Trophoblast cell (in vitro differentiated cells and primary cell): Measurements from ENCODE around the gene TSHZ3.
A peak's percentile ranks its signal among the peaks of the same experiment; 100 is the strongest.

Experiments used
- DNase-seq, 2 donors: peaks; one replicate each; pipeline ENCODE4 v3.0.0-alpha.2; 2016
- H2AFZ ChIP-seq: 2 replicates; pipeline ENCODE4 v1.6.1; 2013; ENCODE audit warnings: low read length, moderate library complexity, mild to moderate bottlenecking; ENCODE audit not compliant: insufficient read depth, poor library complexity
- H2AK5ac ChIP-seq: 2 replicates; pipeline ENCODE4 v1.6.1; 2013; ENCODE audit warnings: mild to moderate bottlenecking, low read length
- H2BK120ac ChIP-seq: 2 replicates; pipeline ENCODE4 v1.6.1; 2013; ENCODE audit warnings: low read length, mild to moderate bottlenecking, moderate library complexity; ENCODE audit not compliant: insufficient read depth, poor library complexity
- H2BK12ac ChIP-seq: 2 replicates; pipeline ENCODE4 v1.6.1; 2013; ENCODE audit warnings: mild to moderate bottlenecking, low read length, moderate library complexity
- H2BK5ac ChIP-seq: 2 replicates; pipeline ENCODE4 v1.6.1; 2013; ENCODE audit warnings: low read length, low read depth, moderate library complexity, mild to moderate bottlenecking; ENCODE audit not compliant: poor library complexity
- H3K14ac ChIP-seq: 2 replicates; pipeline ENCODE4 v1.6.1; 2013; ENCODE audit warnings: mild to moderate bottlenecking, low read length
- H3K18ac ChIP-seq: 2 replicates; pipeline ENCODE4 v1.6.1; 2013; ENCODE audit warnings: mild to moderate bottlenecking, low read length
- H3K23ac ChIP-seq: 2 replicates; pipeline ENCODE4 v1.6.1; 2013; ENCODE audit warnings: low read length
- H3K27ac ChIP-seq: 2 replicates; pipeline ENCODE4 v1.5.1; 2013; ENCODE audit warnings: low read depth, mild to moderate bottlenecking, inconsistent platforms, low read length, moderate library complexity
- H3K27me3 ChIP-seq: 2 replicates; pipeline ENCODE4 v1.6.1; 2013; ENCODE audit warnings: inconsistent platforms, mild to moderate bottlenecking, low read length, moderate library complexity; ENCODE audit not compliant: insufficient read depth
- H3K36me3 ChIP-seq, 2 experiments: 1 replicate in 1 of 2; 2 replicates in 1 of 2; pipeline ENCODE4 v1.6.1; 2013; ENCODE audit warnings: low read length in 2 of 2, mild to moderate bottlenecking in 2 of 2, moderate library complexity in 1 of 2; ENCODE audit not compliant: insufficient read depth in 2 of 2, control insufficient read depth in 1 of 2
- H3K4ac ChIP-seq: 2 replicates; pipeline ENCODE4 v1.6.1; 2013; ENCODE audit warnings: low read depth, mild to moderate bottlenecking, low read length, moderate library complexity
- H3K4me1 ChIP-seq, 2 experiments: 1 replicate in 1 of 2; 2 replicates in 1 of 2; pipeline ENCODE4 v1.6.1; 2013; ENCODE audit warnings: low read length in 2 of 2, mild to moderate bottlenecking in 2 of 2, moderate library complexity in 1 of 2; ENCODE audit not compliant: insufficient read depth in 2 of 2, control insufficient read depth in 1 of 2
- H3K4me2 ChIP-seq: 2 replicates; pipeline ENCODE4 v1.6.1; 2013; ENCODE audit warnings: inconsistent platforms, mild to moderate bottlenecking, low read length, moderate library complexity
- H3K4me3 ChIP-seq: 2 replicates; pipeline ENCODE4 v1.5.1; 2013; ENCODE audit warnings: mild to moderate bottlenecking, low read depth, low read length, inconsistent platforms
- H3K79me1 ChIP-seq: one replicate; pipeline ENCODE4 v1.6.1; 2013; ENCODE audit warnings: low read length
- H3K79me2 ChIP-seq: 2 replicates; pipeline ENCODE4 v1.6.1; 2013; ENCODE audit warnings: low read length, mild to moderate bottlenecking; ENCODE audit not compliant: control insufficient read depth, insufficient read depth, poor library complexity
- H3K9ac ChIP-seq: 2 replicates; pipeline ENCODE4 v1.6.1; 2013; ENCODE audit warnings: mild to moderate bottlenecking, low read length
- H3K9me3 ChIP-seq: 2 replicates; pipeline ENCODE4 v1.6.1; 2013; ENCODE audit warnings: low read depth, mild to moderate bottlenecking, control low read depth, inconsistent platforms, low read length; ENCODE audit not compliant: insufficient read depth
- H4K12ac ChIP-seq: 2 replicates; pipeline ENCODE4 v1.6.1; 2013; ENCODE audit warnings: low read depth, mild to moderate bottlenecking, low read length, moderate library complexity
- H4K8ac ChIP-seq: 2 replicates; pipeline ENCODE4 v1.6.1; 2013; ENCODE audit warnings: low read depth, mild to moderate bottlenecking, low read length, moderate library complexity
- H4K91ac ChIP-seq: one replicate; pipeline ENCODE4 v1.6.1; 2013; ENCODE audit warnings: low read depth, mild to moderate bottlenecking, low read length, moderate library complexity
- WGBS: extraction: QIAGEN DNeasy Blood & Tissue Kit; methylation state at CpG from one replicate; pipeline ENCODE4 v1.1.7; 2013; ENCODE audit warnings: missing lambda C conversion rate; ENCODE audit not compliant: insufficient read length, insufficient coverage; ENCODE audit errors: extremely low coverage; 5-methylcytosine and 5-hydroxymethylcytosine counted together

Gene TSHZ3

DNA sequence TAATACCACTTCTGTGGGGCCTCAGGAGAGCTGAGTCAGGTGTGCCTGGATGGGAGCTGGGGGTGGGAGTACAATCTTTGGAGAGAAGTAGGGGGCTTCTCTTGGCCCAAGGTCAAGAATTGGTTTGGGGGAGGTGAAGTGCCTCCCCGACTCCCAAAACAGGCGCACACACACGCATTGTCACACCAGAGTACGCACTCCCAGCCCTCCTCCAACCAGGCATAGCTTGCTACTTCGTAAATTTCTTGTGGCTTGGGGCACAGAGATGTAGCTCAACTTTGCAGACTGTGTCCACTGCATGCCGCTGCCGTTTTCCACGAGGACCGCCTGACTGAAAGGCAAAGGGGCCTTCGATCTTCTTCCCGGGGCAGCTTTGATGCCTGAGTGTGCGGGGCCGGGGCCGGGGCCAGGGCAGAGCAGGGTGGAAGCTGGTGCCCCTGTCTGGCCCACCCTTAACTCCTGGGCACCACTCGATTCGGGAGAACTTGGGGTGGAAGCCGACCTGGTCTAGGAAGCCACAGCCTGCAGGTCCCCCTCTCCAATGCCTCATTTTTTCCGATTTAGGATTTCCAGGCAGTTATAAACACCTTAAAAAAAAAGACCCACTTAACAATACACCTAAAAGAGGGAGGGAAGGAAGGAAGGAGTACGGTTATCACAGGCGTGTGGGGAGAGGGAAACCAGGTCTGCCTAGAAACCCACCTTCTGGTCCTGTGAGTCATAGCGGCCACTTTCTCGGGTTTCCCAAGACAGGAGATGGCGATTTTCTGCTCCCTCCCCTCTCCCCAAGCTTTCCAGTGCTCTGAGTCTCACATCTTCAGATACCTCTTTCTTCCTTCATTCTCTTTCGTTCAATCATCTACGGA is 5.8 kb upstream of the TSHZ3 start:
- H3K79me1 ChIP-seq, result peaks cover 13% of the 10 kb centered on the region
- H3K79me2 ChIP-seq, result no peaks in the 10 kb centered on the region
- no peak overlapping the region for H2AK5ac ChIP-seq
- no peak overlapping the region for H4K8ac ChIP-seq
- H3K27me3 ChIP-seq, result peaks cover 36% of the 10 kb centered on the region
- peaks cover 5% of the 10 kb centered on the region for H3K9me3 ChIP-seq
- no peak overlapping the region for H3K23ac ChIP-seq
- H2BK5ac ChIP-seq, result no peak overlapping the region
- H3K9ac ChIP-seq, result no peak overlapping the region
- H4K12ac ChIP-seq, result no peak overlapping the region
- H2BK120ac ChIP-seq, result peak overlapping the region; percentile 4
- no peak overlapping the region for H3K18ac ChIP-seq
- H3K4me3 ChIP-seq, result no peak overlapping the region
- no peak overlapping the region for H3K4ac ChIP-seq
- peak overlapping the region; percentile 46 for H3K4me2 ChIP-seq
- H3K27ac ChIP-seq, result no peak overlapping the region
- H2AFZ ChIP-seq, result no peak overlapping the region
- H2BK12ac ChIP-seq, result no peak overlapping the region
- WGBS, result no CpG with 5 or more reads among the region's 25 CpGs
- H3K4me1 ChIP-seq, result peaks cover 25 to 36% of the 10 kb centered on the region in 2 experiments
- H3K14ac ChIP-seq, result no peak overlapping the region
- DNase-seq, result no peak
- H3K36me3 ChIP-seq, result no peaks in the 10 kb centered on the region
- H4K91ac ChIP-seq, result no peak overlapping the region

DNA sequence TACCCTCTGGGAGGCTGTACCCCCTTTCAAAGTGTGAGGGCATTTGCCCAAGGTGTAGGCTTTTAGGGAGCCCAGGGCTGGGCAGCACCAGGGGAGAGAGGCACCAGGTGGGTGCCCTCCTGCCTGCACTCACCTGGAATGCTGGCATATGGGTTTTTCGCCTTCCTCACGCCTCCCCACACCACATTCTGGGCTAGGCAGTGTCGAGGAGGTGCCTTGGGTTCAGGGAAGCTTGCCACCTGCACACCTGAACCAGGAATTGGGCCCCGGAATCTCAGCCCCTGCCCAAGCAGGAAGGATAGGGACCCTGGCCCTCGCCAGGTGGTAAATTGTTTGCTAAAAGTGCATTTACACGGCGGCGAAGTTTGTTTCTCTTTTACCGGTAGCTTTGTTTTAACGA is 5.1 kb upstream of the TSHZ3 start:
- H3K18ac ChIP-seq, result no peak overlapping the region
- H2BK5ac ChIP-seq, result no peak overlapping the region
- H3K27me3 ChIP-seq, result peaks cover 36% of the 10 kb centered on the region
- no peaks in the 10 kb centered on the region for H3K36me3 ChIP-seq
- H3K9me3 ChIP-seq, result peaks cover 5% of the 10 kb centered on the region
- no peak overlapping the region for H3K23ac ChIP-seq
- H3K4me2 ChIP-seq, result no peak overlapping the region
- H2AFZ ChIP-seq, result no peak overlapping the region
- no peak overlapping the region for H3K4me3 ChIP-seq
- peak overlapping the region; percentile 19 for H2AK5ac ChIP-seq
- no CpG with 5 or more reads among the region's 10 CpGs for WGBS
- no peaks in the 10 kb centered on the region for H3K79me2 ChIP-seq
- H3K14ac ChIP-seq, result no peak overlapping the region
- H3K79me1 ChIP-seq, result peaks cover 13% of the 10 kb centered on the region
- H2BK120ac ChIP-seq, result no peak overlapping the region
- peaks cover 25 to 36% of the 10 kb centered on the region in 2 experiments for H3K4me1 ChIP-seq
- no peak overlapping the region for H3K27ac ChIP-seq
- no peak overlapping the region for H4K91ac ChIP-seq
- no peak overlapping the region for H3K9ac ChIP-seq
- no peak overlapping the region for H3K4ac ChIP-seq
- H4K8ac ChIP-seq, result no peak overlapping the region
- H2BK12ac ChIP-seq, result no peak overlapping the region
- DNase-seq, result no peak
- H4K12ac ChIP-seq, result no peak overlapping the region

DNA sequence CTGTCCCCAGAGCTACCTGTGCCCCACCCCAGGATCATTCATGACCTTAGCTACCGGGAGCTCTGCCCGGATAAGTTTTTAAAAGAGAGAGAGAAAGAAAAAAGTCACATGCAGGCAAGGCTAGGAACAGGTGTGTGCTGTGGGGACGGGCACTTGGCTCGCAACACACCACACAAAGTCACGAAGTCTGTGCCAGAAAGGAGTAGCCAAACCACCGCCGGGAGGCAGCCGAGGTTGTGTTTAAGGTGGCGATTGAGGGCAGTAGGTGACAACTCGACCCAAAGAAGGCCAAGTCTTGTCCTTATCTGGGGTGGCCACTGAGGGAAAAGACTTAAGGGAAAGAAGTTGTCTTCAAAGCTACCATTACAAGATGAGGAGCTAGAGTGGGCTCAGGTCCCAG is 4.6 kb upstream of the TSHZ3 start:
- H3K36me3 ChIP-seq, result no peaks in the 10 kb centered on the region
- H3K79me2 ChIP-seq, result no peaks in the 10 kb centered on the region
- no peak overlapping the region for H4K91ac ChIP-seq
- H3K79me1 ChIP-seq, result peaks cover 13% of the 10 kb centered on the region
- H2BK12ac ChIP-seq, result no peak overlapping the region
- no peak overlapping the region for H2AFZ ChIP-seq
- no peak overlapping the region for H2BK120ac ChIP-seq
- peaks cover 5% of the 10 kb centered on the region for H3K9me3 ChIP-seq
- no peak overlapping the region for H3K14ac ChIP-seq
- no peak overlapping the region for H4K12ac ChIP-seq
- no peak overlapping the region for H3K4me3 ChIP-seq
- no peak overlapping the region for H3K23ac ChIP-seq
- H3K4ac ChIP-seq, result no peak overlapping the region
- H3K4me1 ChIP-seq, result peaks cover 25 to 36% of the 10 kb centered on the region in 2 experiments
- no peak overlapping the region for H3K27ac ChIP-seq
- H2AK5ac ChIP-seq, result no peak overlapping the region
- no CpG with 5 or more reads among the region's 10 CpGs for WGBS
- no peak overlapping the region for H3K18ac ChIP-seq
- DNase-seq, result no peak
- H3K4me2 ChIP-seq, result peak overlapping the region; percentile 27
- H3K9ac ChIP-seq, result no peak overlapping the region
- no peak overlapping the region for H4K8ac ChIP-seq
- H2BK5ac ChIP-seq, result no peak overlapping the region
- peaks cover 37% of the 10 kb centered on the region for H3K27me3 ChIP-seq

DNA sequence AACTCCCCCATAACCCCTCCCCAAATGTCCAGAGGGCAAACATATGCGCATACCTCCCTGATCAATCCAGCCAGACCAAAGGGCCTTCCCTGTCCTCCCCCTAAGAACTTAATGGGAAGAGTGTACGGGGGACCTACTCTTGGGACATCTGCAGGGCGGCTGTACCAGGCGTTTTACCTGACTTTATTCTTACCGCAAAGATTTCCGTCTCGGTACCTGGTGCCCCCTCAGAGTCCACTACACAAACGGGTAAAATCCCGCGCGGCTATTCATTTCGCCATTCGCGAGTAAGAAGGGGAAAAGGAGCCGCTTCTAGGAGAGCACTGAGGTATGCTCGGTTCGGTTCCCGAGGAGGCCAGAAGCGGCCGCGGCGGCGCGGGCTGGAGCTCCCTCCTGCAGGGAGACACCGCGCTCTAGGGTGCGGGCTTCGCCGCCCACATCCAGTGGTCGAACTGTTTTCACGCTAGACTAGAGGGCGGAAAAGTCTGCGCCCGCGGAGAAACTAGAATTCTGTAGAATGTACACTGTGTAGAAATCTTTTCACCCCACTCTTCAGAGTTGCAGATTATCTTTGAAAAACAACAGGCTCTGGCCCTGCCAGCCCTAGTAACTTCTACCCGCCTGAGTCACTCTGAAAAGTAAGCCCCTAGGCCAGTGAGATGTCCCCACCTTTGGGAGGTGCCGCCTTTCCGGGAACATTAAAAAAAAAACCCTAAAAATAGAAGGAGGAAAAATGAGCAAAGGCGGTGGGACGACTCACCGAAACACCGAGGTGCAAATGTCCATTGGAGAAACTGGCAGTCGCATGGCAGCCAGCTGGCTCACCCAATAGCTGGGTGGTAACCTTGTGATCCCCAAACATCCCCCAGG is 3.8 kb upstream of the TSHZ3 start:
- Histone ChIP-seq H2AFZ (no peak overlapping the region), H2BK120ac (no peak overlapping the region), H2BK12ac (no peak overlapping the region), H3K79me1 (peaks cover 13% of the 10 kb centered on the region), H2BK5ac (no peak overlapping the region), H4K91ac (no peak overlapping the region), H3K79me2 (no peaks in the 10 kb centered on the region), H4K8ac (no peak overlapping the region), H2AK5ac (no peak overlapping the region), H3K9me3 (peaks cover 5% of the 10 kb centered on the region), H3K14ac (no peak overlapping the region), H3K23ac (no peak overlapping the region), H3K36me3 (no peaks in the 10 kb centered on the region), H3K4me1 (peaks cover 25 to 40% of the 10 kb centered on the region in 2 experiments), H4K12ac (no peak overlapping the region), H3K4me2 (peak overlapping the region; percentile 99), H3K4ac (no peak overlapping the region), H3K18ac (no peak overlapping the region), H3K27me3 (peaks cover 39% of the 10 kb centered on the region), H3K9ac (no peak overlapping the region), H3K4me3 (no peak overlapping the region), H3K27ac (no peak overlapping the region)
- DNase-seq, result no peak
- no CpG with 5 or more reads among the region's 43 CpGs for WGBS
